GM19328 (cell line): ENCODE data around the gene SIPA1L3.

ENCODE experiments used
- ATAC-seq: cut with Tn5 transposase; IDR thresholded peaks from one replicate; pipeline ENCODE4 v1.9.1; 2021; ENCODE audit warnings: mild to moderate bottlenecking, moderate library complexity; ENCODE audit not compliant: unreplicated experiment

SIPA1L3 gene

GRCh38 chr19:37943480-37943879 lies 36.5 kb downstream of the SIPA1L3 start:
- ATAC-seq = no peak

DNA sequence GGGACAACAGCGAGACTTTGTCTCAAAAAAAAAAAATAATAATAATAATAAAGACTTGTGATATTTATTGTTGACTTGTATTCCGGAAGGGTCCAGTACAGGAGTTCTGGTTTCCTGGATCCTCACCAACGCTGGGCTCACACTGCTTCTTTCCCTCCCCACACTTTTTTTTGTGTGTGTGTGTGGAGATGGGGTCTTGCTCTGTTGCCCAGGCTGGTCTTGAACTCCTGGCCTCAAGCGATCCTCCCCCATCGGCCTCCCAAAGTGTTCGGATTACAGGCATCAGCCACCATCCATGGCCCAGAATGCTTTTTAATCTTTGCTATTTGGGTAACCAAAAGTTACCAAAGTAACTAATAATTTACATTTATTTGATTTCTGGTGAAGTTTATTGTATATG lies 39.1 kb downstream of the SIPA1L3 start:
- ATAC-seq = no peak

GRCh38 chr19:37947778-37948177 lies 40.8 kb downstream of the SIPA1L3 start:
- no peak for ATAC-seq

DNA sequence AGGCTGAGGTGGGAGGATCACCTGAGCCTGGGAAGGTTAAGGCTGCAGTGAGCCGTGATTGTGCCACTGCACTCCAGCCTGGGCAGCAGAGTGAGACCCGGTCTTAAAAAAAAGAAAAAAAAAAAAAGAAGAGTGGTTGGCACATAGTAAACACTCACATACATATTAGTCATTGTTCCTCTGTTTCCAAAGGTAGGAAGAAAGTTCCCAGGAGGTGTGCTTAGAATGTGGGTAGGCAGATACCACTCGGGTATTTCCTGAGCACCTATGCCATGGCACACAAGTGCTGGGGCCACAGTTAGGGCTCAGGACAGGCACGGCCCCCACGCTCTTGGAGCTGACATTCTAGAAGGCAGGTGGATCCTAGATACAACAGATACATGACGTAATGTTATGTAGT lies 41.4 kb downstream of the SIPA1L3 start:
- no peak for ATAC-seq

- ATAC-seq = no peak
Observed at GRCh38 chr19:37950471-37951175, 43.6 kb downstream of the SIPA1L3 start.

DNA sequence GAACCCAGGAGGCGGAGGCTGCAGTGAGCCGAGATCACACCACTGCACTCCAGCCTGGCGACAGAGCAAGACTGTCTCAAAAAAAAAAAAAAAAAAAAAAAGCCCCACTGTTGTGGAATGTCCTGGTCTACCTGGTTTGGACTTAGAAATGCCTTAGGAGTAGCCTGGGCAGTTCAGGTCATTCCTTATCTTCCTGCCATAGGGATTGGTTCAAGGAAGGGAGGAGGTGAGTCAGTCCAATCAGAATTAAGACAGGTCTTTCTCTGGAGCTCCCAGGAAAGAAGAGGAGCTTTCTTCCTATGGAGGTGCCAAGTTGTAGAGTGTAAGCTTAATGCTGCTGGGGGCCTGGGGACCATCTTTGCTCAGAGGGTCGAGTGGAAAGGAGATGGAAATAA lies 44.8 kb downstream of the SIPA1L3 start:
- ATAC-seq = no peak

DNA sequence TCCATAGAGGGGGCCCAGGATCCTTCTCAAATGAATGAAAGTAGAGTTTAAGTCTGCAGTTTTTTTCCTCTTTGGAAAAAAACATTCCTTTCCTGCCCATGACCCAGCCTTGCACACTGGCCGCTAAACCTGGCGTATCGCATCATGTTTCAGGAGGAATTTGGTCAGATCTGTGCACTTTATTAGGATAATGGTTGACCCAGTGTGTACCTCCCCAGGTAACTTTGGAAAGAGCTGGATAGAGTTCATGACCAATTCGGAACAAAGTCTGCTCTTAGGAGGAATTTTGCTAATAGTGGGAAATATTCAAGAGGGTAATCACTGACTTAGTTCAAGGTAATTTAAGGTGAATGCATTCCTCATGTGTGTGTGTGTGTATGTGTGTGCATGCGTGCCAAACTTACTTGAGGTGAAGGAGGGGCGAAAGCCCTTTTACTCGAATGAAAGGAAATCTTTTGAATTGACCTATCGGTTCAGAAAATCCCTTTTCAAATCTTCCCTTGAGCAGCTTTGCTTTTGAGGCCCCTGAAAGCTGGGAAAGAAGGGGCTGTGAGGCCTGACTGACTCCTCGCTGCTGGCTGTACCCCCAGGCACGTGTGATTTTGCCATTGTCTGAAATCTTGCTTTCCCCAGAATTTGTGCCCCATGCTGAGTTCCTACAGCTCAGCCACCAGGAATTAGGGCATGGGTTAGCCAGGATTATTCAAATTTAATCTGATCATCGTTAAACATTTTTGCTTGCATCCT lies 46.3 kb downstream of the SIPA1L3 start:
- no peak for ATAC-seq

DNA sequence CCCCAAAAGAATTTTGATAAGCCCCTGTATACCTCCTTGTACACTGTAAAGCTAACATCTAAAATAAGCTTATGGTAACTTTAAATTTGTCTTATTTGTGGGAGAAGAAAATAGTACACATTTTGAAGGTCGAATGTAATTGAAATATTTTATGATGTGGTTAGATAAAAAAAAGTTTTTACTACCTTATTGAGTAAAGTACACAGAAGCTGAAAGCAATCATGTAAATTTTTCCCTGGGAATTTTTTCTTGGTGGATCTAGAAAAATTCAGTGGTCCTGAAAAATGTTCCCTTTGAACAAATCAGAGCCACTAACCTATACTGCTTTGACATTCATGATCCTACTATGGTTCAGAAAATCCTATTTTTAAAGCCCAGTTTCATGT lies 46.9 kb downstream of the SIPA1L3 start:
- no peak for ATAC-seq

DNA sequence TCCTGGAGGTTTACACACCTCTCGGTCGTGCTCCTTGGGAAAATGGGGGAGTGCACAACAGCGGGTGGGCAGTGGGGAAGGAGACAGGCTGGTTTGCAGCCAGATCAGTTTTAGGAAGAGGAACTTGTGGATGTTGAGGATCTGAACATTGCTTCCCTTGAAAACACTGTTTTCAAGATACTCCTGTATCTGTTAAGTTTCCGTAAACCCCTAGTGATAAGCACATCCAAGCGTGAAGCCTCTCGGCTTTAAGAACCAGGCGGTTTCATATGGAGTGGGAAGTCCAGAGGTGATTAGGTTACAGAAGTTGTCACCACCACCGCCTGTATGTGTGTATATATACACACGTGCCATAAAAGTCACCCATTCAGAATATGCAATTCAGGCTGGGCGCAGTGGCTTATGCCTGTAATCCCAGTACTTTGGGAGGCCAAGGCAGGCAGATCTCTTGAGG lies 47.4 kb downstream of the SIPA1L3 start:
- no peak for ATAC-seq

DNA sequence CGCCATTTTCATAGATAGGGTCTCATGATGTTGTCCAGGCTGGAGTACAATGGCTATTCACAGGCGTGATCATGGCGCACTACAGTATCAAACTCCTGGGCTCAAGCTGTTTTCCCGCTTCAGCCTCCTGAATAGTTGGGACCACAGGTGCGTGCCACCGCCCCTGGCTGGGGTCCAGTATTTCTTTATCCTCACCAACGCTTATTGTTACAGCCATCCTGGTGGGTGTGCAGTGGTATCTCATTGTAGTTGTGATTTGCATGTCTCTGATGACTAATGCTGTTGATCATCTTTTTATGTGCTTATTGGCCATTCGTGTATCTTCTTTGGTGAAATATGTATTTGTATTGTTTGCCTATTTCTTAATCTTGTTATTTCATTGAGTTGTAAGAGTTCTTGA lies 49.0 kb downstream of the SIPA1L3 start:
- no peak for ATAC-seq

- no peak for ATAC-seq
Observed at GRCh38 chr19:37957176-37957575, 50.2 kb downstream of the SIPA1L3 start.

GRCh38 chr19:37959665-37960114 lies 52.7 kb downstream of the SIPA1L3 start:
- ATAC-seq = no peak

DNA sequence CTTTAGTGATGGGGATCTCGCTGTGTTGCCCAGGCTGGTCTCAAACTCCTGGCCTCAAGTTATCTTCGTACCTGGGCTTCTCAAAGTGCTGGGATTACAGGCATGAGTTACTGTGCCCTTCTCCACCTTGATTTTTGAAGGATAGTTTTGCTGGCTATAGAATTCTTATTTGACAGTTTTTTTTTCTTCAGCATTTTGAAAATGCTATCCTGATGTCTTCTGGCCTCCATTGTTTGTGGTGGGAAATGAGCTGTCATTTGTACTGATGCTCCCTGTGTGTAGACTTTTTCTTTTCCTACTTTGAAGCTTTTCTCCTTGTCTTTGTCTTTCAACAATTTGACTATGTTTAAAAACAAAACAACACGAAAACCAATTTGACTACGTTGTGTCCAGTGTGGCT lies 54.2 kb downstream of the SIPA1L3 start:
- no peak for ATAC-seq

DNA sequence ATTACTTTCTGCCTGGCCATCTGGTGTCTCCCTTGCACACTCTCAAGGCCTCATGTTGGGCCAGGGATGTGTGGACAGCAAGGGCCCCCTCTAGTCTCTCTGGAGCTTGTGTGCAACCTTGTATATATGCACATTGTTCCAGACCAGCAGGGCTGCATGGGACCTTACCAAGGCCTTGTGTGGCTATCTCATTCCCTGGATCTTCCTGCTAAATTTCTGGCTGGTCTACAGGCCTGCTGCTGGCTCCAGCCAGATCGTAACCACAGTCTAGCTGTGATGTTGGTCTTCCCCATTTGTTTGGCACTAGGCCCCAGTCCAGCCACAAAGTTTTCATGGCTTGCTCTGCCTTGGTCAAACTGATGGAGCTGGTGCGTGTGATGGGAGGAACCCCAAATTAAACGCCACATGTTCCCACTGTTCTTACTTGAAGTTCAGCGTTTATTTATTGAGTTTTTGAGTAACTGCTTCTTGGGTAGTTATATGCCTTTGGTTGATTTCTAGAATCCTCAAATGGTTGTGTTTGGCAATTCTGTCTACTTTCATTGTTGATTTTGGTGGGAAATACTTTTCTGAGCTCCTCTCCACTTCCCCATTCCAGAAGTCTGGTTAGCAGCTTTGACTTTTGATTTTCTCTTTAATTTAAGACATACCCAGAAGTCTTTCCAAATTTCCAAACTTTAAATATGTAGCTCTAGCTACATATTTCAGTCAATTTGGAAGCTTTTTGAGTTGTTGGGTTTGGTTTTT lies 56.4 kb downstream of the SIPA1L3 start:
- ATAC-seq = no peak

- ATAC-seq = no peak
Observed at GRCh38 chr19:37964109-37964508, 57.1 kb downstream of the SIPA1L3 start.

GRCh38 chr19:37966211-37966661 lies 59.2 kb downstream of the SIPA1L3 start:
- no peak for ATAC-seq

DNA sequence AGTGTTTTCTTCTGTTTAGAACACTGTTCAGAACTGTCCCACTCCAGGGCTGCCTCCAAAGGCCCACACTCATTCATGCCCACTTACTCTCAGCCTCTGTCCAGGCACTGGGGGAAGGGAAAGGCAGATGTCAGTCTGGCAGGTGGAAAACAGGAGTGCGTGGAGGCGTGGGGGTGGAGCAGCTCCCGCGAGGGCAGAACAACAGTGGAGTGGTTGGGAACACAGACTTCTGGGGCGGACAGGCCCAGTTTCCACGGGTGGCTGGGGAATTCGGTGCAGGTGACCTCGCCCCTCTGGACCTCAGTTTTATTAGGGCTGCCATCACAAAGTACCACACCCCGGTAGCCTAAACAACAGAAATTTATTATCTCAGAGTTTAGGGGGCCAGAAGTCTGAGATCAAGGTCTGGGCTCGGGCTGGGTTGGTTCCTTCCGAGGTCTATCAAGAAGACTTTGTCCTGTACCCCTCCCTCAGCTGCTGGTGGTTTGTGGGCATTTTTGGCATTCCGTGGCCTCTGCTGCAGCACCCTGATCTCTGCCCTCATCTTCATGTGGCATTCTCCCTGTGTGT lies 59.7 kb downstream of the SIPA1L3 start:
- ATAC-seq = no peak

GRCh38 chr19:37969695-37970094 lies 62.7 kb downstream of the SIPA1L3 start:
- ATAC-seq = no peak

GRCh38 chr19:37970699-37971098 lies 63.7 kb downstream of the SIPA1L3 start:
- ATAC-seq = no peak

DNA sequence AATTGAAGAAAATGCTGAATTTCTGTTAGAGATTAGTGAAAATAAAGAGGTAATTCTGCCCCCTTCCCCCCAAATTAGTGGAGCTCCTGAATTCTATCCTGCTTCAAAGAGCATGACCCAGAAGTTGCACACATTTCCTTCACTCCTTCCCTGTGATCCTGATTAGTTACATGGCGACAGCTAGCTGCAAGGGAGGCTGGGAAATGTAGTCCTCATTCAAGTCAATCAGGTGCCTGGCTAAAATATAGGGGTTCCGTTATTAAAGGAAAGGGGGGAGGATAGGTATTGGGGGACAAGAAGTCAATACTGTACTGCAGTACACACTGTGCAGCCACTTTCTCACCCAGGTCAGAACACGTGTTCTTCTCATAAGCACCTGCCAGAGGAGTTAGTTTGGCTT lies 65.8 kb downstream of the SIPA1L3 start:
- ATAC-seq = no peak

- no peak for ATAC-seq
Observed at GRCh38 chr19:37973666-37974065, 66.7 kb downstream of the SIPA1L3 start.
